ENCODE results near the gene ERBB2. TPM values are rescaled to one million over a fixed set of nuclear protein-coding genes. Genes with fewer than 3 reads are reported as not detected.
A peak's percentile ranks its signal among the peaks of the same experiment; 100 is the strongest.

ERBB2 gene
- total RNA-seq, 4 donors from 2014 or later = 75.2 to 170 (median 86.5) TPM

- Histone ChIP-seq H3K36me3 (peaks cover 7 to 81% (median 13%) of the 10 kb centered on the region in 3 donors), H3K4me3 (peak overlapping the region in 1 of 4 donors; percentile 16), H3K9me3 (no peaks in the 10 kb centered on the region), H3K27me3 (peaks cover 0 to under 1% (median 0%) of the 10 kb centered on the region in 4 donors), H3K27ac (peak overlapping the region; percentile 33 to 83 (median 70)), H3K4me1 (peaks cover 18 to 72% (median 47%) of the 10 kb centered on the region in 3 donors)
- TF ChIP-seq CTCF (IDR thresholded peaks at IDR 0.05) (no peak), POLR2A (IDR thresholded peaks at IDR 0.05) (no peak)
- intact Hi-C loops (cut with DNase I) = no loop called here
- no peak for DNase-seq
- 50% methylated on average over 1 of the region's 5 CpGs; no CpG with 5 or more reads in 1 of the 2 donors for WGBS, 2 donors
Measured at GRCh38 chr17:39660011-39660360, 39.9 kb upstream of the ERBB2 start.

- Histone ChIP-seq H3K4me1 (peaks cover 18 to 79% (median 47%) of the 10 kb centered on the region in 3 donors), H3K4me3 (peak overlapping the region in 1 of 4 donors; percentile 16), H3K27ac (peak overlapping the region; percentile 33 to 83 (median 70)), H3K36me3 (peaks cover 7 to 75% (median 13%) of the 10 kb centered on the region in 3 donors), H3K9me3 (no peaks in the 10 kb centered on the region), H3K27me3 (peaks cover 0 to 7% (median 0%) of the 10 kb centered on the region in 4 donors)
- intact Hi-C loops (cut with DNase I) = no loop called here
- WGBS, 2 donors = 87 to 93% methylated on average over 3 to 19 of the region's 35 CpGs
- no peak for DNase-seq
- TF ChIP-seq CTCF (IDR thresholded peaks at IDR 0.05) (no peak), POLR2A (IDR thresholded peaks at IDR 0.05) (no peak)
Measured at GRCh38 chr17:39660397-39661385, 39.2 kb upstream of the ERBB2 start.

- H3K27ac ChIP-seq = peak overlapping the region in 3 of 4 donors; percentile 64 to 83 (median 75)
- H3K4me3 ChIP-seq = no peak overlapping the region
- DNase-seq = no peak
- no peaks in the 10 kb centered on the region for H3K9me3 ChIP-seq
- TF ChIP-seq POLR2A (IDR thresholded peaks at IDR 0.05) (no peak), CTCF (IDR thresholded peaks at IDR 0.05) (no peak)
- H3K27me3 ChIP-seq = peaks cover 0 to 20% (median 0%) of the 10 kb centered on the region in 4 donors
- intact Hi-C loops (cut with DNase I) = no loop called here
- peaks cover 25 to 91% (median 49%) of the 10 kb centered on the region in 3 donors for H3K4me1 ChIP-seq
- WGBS, 2 donors = 73 to 74% methylated on average over 4 to 5 of the region's 8 CpGs
- H3K36me3 ChIP-seq = peaks cover 7 to 63% (median 13%) of the 10 kb centered on the region in 3 donors
Measured at GRCh38 chr17:39661744-39662541, 37.9 kb upstream of the ERBB2 start.

- 88% methylated on average over 5 of the region's 22 CpGs; no CpG with 5 or more reads in 1 of the 2 donors for WGBS, 2 donors
- DNase-seq = no peak
Measured at GRCh38 chr17:39662551-39663339, 37.1 kb upstream of the ERBB2 start.

More at GRCh38 chr17:39662551-39663339, 37.1 kb upstream of the ERBB2 start:
- no peak for TF ChIP-seq CTCF (IDR thresholded peaks at IDR 0.05)
- TF ChIP-seq POLR2A (IDR thresholded peaks at IDR 0.05) = no peak
- H3K9me3 ChIP-seq = no peaks in the 10 kb centered on the region
- H3K27me3 ChIP-seq = peaks cover 0 to 28% (median 0%) of the 10 kb centered on the region in 4 donors
- peaks cover 33 to 99% (median 57%) of the 10 kb centered on the region in 3 donors for H3K4me1 ChIP-seq
- intact Hi-C loops (cut with DNase I) = no loop called here
- H3K27ac ChIP-seq = peak overlapping the region in 3 of 4 donors; percentile 64 to 83 (median 75)
- no peak overlapping the region for H3K4me3 ChIP-seq
- H3K36me3 ChIP-seq = peaks cover 7 to 55% (median 13%) of the 10 kb centered on the region in 3 donors
